Suppressor macrophage treated with lipopolysaccharide for 1 hour (primary cell): Measurements from ENCODE around the gene MRE11.

Experiments
- DNase-seq, 3 donors: peaks; one replicate each; pipeline ENCODE4 v3.0.0-alpha.2; 2020 to 2022

The MRE11 gene

GRCh38 chr11:94504689-94505293, 11.1 kb upstream of the MRE11 start:
- peak; percentile 74 to 87 (median 79) for DNase-seq

- no peak for DNase-seq
Observed at GRCh38 chr11:94501522-94501921, 7.9 kb upstream of the MRE11 start.

- no peak for DNase-seq
Observed at GRCh38 chr11:94500181-94500580, 6.5 kb upstream of the MRE11 start.

DNA sequence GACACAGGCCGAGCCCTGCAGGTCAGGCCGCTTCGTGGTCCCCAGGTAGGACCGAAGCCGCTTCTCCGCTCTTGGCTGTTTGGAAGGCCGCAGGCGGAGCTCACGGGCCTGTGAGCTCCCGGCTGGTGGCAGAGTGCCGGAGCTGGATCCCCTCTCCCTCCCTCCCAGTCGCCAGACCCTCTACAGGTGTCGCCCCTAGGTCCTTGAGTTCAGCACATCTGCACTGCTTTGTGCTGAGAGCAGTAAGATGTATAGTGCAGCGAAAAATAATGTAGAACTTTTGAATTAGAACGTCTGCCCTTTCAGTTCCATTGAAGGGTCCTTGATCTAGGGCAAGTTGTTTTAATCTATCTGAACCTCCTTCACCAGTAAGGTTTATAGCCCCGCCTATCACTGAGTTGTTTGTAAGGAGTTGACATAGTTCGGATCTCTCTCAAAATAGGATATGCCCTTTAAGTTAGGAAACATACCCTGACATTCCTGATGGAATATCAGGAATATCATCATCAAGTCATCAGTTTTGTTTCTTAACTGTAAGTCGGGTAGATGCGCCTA, 559 bp upstream of the MRE11 start:
- DNase-seq = peak in 1 of 3 donors; percentile 10

GRCh38 chr11:94486068-94486467, 7.6 kb downstream of the MRE11 start:
- DNase-seq = no peak

- no peak for DNase-seq
Observed at GRCh38 chr11:94481342-94481741, 12.3 kb downstream of the MRE11 start.

- peak in 2 of 3 donors; percentile 18 to 23 for DNase-seq
Observed at GRCh38 chr11:94477624-94478023, 16.0 kb downstream of the MRE11 start.

- DNase-seq = peak; percentile 61 to 81 (median 79)
Observed at GRCh38 chr11:94472916-94473799, 20.5 kb downstream of the MRE11 start.

- DNase-seq = peak; percentile 10 to 34 (median 28)
Observed at GRCh38 chr11:94469416-94469815, 24.2 kb downstream of the MRE11 start.

DNA sequence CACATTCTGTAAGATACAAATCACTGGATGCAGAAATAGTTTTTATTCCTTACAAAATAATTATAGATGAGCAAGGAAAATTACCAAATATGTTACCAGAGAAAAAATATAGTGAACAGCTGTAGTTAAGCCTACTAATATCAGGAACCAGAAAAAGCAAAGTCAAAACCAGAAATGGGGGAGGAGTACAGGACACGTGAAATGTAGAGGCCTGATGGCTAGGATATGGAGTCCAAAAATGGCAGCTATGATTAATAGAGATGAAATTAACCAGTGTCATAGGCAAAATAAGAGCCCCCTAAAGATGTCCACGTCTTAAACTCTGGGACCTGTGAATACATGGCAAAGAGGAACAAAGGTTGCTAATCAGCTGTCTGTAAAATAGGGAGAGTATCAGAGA, 34.1 kb downstream of the MRE11 start:
- no peak for DNase-seq

GRCh38 chr11:94457118-94458029, 36.3 kb downstream of the MRE11 start:
- peak in 2 of 3 donors; percentile 16 to 27 for DNase-seq

DNA sequence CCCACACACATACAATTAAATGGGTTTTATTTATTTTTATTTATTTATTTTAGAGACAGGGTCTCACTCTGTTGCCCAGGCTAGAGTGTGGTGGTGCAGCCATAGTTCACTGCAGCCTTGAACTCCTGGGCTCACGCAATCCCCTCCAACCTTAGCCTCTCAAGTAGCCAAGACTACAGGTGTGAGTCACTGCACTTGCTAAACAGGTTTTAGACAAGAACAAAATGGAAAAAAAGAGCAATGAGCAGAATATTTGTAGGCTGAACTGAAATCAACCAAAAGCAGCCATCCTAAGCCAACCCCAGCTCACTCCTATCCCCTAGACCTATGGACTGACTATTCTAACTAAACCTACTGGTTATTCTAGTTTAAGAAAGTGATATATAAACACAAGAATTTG, 37.8 kb downstream of the MRE11 start:
- no peak for DNase-seq

DNA sequence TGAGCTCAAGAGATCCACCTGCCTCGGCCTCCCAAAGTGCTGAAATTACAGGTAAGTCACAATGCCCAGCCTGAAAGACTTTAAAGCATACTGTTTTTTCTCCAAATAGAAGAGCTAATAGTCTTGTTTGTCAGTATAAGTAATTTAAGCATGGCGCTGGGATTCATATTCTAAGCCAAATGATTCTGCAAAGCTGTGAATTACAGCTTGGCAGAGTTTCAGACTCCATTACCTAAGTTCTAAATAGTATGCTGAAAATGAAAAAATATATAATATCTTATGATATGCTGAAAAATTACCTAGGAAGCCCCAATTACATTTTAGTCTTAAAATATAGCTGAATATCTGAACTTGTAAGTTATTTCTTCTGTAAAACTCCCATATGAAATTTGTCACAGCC, 39.3 kb downstream of the MRE11 start:
- DNase-seq = no peak

- no peak for DNase-seq
Observed at GRCh38 chr11:94452988-94453387, 40.7 kb downstream of the MRE11 start.

GRCh38 chr11:94450048-94450447, 43.6 kb downstream of the MRE11 start:
- DNase-seq = peak; percentile 21 to 64 (median 52)

DNA sequence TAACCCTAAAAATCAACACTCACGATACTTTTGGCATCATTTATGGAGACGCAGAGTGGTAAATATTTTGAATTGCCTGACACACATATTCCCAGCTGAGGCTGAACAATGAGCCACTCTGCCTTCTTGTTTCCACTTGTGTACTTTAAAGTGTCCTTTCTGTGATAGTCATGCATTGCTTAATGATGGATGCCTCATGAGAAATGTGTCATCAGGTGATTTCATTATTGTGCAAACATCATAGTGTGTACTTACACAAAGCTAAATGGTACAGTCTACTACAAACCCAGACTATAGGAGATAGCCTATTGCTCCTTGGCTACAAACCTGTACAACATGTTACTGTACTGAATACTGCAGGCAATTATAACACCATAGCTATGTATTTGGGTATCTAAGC, 44.2 kb downstream of the MRE11 start:
- DNase-seq = peak; percentile 60 to 92 (median 81)

- DNase-seq = peak in 1 of 3 donors; percentile 13
Observed at GRCh38 chr11:94449029-94449428, 44.6 kb downstream of the MRE11 start.

DNA sequence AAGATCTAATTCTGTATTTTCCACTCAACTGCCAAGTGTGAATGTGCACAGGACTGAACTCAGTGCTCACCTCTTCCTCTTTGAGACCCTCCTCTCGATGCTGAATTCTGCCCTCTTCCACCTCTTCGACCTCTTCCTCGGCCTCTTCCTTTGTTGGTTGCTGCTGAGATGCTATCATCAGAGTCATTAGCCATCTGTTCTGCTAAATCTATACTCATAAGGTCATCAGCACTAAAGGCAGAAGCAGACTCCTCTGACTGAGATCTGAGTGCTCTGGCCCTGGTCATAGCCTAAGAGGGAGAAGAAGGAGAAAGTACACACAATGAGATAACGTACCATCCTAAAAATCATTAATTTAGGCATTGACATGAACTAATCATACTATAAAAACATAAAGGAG, 46.5 kb downstream of the MRE11 start:
- DNase-seq = no peak

DNA sequence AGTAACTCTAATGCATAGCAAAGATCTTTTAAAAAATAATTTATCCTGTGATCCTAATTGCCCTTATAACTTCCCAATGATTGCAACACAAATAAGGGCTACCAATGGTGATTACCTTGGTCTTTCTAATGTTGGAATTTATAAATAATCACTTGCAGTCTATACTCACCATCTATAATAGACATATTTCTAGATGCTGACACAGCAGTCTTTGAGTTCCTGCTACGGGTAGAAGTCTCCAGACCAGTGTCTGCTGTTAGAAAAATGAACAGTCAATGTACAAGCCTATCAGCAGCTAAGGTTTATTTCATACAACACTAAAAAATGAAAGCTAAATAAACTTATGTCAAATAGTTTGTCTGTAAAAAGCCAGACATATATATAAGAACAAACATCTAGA, 48.0 kb downstream of the MRE11 start:
- DNase-seq = no peak

DNA sequence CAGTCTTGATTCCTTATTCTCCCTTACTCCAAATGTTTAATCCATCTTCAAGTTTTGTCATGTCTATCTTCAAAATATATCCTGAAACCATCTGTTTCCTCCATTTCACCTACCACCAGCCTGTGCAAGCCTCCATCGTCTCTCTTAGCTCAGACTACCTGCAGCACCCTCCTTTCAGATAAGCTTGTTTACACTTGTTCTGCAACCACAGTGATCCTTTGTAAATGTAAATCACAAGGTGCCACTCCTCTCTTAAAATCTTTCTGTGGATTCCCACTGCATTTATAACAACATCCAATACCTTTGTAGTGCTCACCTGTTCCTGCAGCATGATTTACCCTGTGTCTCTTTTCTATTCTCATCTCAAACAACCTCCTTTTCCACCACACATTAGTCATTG, 60.6 kb downstream of the MRE11 start:
- DNase-seq = no peak

- no peak for DNase-seq
Observed at GRCh38 chr11:94424662-94425061, 69.0 kb downstream of the MRE11 start.

DNA sequence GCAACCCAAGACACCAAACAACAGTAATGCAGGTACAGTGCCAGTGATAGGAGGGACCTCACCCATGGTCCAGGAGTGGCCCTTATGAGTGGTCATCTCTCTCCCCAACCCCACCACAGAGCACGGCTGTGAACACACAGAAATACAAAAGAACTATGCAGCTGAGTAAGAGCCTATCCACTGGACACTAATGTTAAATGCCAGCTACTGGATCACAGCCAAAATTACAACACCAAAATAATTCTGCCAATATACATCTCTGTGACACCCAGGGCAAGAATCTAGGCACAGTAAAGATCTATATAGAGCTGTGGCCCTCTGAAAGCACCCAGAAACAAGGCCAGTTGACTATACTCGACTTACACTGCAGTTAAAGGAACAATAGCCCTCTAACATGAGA, 69.6 kb downstream of the MRE11 start:
- DNase-seq = no peak

DNA sequence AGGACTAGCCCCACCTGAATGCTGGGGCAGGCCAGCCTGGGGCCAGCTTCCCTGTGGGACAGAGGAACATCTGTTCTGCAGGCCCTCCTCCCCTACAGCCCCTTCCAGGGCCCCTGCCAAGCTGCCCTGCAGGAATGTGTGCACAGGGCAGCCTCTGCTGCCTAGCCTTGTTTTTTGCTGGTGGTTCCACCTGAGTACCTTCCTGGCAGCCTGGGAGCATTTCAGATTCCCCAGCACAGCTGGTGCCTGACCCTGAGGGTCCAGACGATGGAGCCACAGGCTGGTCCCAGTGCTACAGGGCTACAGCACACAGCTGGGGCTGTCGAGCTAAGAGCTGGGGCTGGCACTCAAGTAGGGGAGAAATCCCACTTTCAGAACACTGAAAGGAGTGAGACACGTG, 70.1 kb downstream of the MRE11 start:
- DNase-seq = no peak
